Osteocyte (in vitro differentiated cells): Measurements from ENCODE around the gene TP53BP2. TPM values are rescaled to one million over a fixed set of nuclear protein-coding genes. Genes with fewer than 3 reads are reported as not detected.
"Not testable (repeated sequence)": the region's sequence is repeated elsewhere in the genome, so short reads cannot be mapped to it uniquely, and the experiment has no call there.

Source experiments
- DNase-seq: peaks from one replicate; pipeline ENCODE4 v3.0.0; 2021; ENCODE audit warnings: mixed read lengths; ENCODE audit not compliant: unreplicated experiment; ENCODE audit errors: extremely low spot score
- H3K27ac Mint-ChIP-seq: one replicate; pipeline ENCODE4 v1.8.0; 2021; ENCODE audit warnings: mild to moderate bottlenecking, mixed read lengths; ENCODE audit not compliant: unreplicated experiment
- H3K27me3 Mint-ChIP-seq: one replicate; pipeline ENCODE4 v1.8.0; 2021; ENCODE audit warnings: mixed read lengths; ENCODE audit not compliant: unreplicated experiment
- H3K36me3 Mint-ChIP-seq: one replicate; pipeline ENCODE4 v1.8.0; 2021; ENCODE audit warnings: mixed read lengths; ENCODE audit not compliant: unreplicated experiment
- H3K4me1 Mint-ChIP-seq: one replicate; pipeline ENCODE4 v1.8.0; 2021; ENCODE audit warnings: mixed read lengths; ENCODE audit not compliant: unreplicated experiment
- H3K4me3 Mint-ChIP-seq: one replicate; pipeline ENCODE4 v1.8.0; 2021; ENCODE audit warnings: mild to moderate bottlenecking, moderate library complexity, mixed read lengths; ENCODE audit not compliant: unreplicated experiment
- H3K9me3 Mint-ChIP-seq: one replicate; pipeline ENCODE4 v1.8.0; 2021; ENCODE audit warnings: mixed read lengths; ENCODE audit not compliant: unreplicated experiment
- long read RNA-seq: library from polyadenylated mRNA; unstranded; transcript quantifications from one replicate; pipeline ENCODE4 v2.0.0, GENCODE V29; 2021
- total RNA-seq: library from RNA; stranded (reverse); gene quantifications from 2 replicates; pipeline ENCODE4 v1.2.1, GENCODE V29; 2021
- TF ChIP-seq, protein P1 (sequence below): fragments of 200-600 bp; sonication (generic); IDR thresholded peaks from 2 replicates; pipeline ENCODE4 v1.5.0; 2021; ENCODE audit warnings: antibody characterized with exemption, mild to moderate bottlenecking, moderate library complexity

TP53BP2 gene, protein sequence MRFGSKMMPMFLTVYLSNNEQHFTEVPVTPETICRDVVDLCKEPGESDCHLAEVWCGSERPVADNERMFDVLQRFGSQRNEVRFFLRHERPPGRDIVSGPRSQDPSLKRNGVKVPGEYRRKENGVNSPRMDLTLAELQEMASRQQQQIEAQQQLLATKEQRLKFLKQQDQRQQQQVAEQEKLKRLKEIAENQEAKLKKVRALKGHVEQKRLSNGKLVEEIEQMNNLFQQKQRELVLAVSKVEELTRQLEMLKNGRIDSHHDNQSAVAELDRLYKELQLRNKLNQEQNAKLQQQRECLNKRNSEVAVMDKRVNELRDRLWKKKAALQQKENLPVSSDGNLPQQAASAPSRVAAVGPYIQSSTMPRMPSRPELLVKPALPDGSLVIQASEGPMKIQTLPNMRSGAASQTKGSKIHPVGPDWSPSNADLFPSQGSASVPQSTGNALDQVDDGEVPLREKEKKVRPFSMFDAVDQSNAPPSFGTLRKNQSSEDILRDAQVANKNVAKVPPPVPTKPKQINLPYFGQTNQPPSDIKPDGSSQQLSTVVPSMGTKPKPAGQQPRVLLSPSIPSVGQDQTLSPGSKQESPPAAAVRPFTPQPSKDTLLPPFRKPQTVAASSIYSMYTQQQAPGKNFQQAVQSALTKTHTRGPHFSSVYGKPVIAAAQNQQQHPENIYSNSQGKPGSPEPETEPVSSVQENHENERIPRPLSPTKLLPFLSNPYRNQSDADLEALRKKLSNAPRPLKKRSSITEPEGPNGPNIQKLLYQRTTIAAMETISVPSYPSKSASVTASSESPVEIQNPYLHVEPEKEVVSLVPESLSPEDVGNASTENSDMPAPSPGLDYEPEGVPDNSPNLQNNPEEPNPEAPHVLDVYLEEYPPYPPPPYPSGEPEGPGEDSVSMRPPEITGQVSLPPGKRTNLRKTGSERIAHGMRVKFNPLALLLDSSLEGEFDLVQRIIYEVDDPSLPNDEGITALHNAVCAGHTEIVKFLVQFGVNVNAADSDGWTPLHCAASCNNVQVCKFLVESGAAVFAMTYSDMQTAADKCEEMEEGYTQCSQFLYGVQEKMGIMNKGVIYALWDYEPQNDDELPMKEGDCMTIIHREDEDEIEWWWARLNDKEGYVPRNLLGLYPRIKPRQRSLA
- 58.7 and 63.6 TPM in 2 replicates for total RNA-seq
- long read RNA-seq, full-length matches to known transcripts, result 2 of 41 reads
- long read RNA-seq, partial matches to known transcripts, result 36 of 41 reads
- long read RNA-seq, other reads (novel, unspliced or antisense), result 3 of 41 reads

DNA sequence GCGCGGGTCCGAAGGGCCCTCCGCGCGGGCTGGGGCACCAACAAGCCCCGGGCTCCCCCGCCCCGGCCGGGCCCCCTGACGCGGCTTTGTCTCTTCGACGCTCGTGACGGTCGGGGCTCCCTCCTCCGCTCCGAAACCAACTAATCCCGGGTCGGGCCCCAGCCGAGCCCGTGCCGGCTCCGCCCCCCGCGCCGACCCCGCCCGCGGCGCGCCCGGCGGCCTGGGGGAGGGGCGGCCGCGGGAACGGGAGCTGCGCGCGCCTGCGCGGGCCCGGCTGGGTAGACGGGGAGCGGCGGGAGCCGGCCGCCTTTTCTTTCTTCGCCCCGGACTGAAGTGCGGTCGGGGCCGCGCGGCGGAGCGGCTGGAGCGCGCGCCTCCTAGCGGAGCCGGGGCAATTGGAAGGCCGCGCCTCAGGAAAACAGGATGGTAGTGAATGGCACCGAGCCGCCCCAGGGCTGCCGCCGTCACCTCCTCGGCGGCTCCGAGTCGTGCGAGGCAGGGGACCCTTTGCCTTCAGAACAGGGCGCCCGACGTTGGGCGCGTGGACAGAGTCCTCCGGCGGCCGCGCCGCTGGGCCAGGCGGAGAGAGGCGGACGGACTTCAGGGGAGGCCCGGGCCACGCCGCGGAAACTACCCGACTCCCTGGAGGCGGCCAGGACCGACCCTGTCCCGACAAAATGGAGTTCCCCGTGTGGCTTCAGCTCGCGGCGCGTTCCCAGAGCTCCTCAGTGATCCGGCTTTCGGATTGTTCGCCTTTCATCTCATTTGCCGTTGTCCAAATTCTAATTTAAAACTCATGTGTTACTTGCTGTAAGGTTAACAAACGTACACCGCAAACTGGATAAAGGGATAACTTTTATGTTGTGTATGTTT is at the start of gene TP53BP2:
TP53BP2 (minus strand) TSS at position 138 of the 873 bp plus-strand sequence. CDS start 267 bp downstream, outside the sequence.
- Mint-ChIP-seq H3K4me3 (peak within 1 kb of the TSS; percentile 88), H3K36me3 (no peaks in the 10 kb centered on the region), H3K27ac (peak within 1 kb of the TSS; percentile 99), H3K9me3 (no peaks in the 10 kb centered on the region), H3K4me1 (peaks cover 33% of the 10 kb centered on the region), H3K27me3 (no peaks in the 10 kb centered on the region)
- TF ChIP-seq, protein P1, sequence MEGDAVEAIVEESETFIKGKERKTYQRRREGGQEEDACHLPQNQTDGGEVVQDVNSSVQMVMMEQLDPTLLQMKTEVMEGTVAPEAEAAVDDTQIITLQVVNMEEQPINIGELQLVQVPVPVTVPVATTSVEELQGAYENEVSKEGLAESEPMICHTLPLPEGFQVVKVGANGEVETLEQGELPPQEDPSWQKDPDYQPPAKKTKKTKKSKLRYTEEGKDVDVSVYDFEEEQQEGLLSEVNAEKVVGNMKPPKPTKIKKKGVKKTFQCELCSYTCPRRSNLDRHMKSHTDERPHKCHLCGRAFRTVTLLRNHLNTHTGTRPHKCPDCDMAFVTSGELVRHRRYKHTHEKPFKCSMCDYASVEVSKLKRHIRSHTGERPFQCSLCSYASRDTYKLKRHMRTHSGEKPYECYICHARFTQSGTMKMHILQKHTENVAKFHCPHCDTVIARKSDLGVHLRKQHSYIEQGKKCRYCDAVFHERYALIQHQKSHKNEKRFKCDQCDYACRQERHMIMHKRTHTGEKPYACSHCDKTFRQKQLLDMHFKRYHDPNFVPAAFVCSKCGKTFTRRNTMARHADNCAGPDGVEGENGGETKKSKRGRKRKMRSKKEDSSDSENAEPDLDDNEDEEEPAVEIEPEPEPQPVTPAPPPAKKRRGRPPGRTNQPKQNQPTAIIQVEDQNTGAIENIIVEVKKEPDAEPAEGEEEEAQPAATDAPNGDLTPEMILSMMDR, result peak; percentile 83
- DNase-seq, result peak; percentile 97

DNA sequence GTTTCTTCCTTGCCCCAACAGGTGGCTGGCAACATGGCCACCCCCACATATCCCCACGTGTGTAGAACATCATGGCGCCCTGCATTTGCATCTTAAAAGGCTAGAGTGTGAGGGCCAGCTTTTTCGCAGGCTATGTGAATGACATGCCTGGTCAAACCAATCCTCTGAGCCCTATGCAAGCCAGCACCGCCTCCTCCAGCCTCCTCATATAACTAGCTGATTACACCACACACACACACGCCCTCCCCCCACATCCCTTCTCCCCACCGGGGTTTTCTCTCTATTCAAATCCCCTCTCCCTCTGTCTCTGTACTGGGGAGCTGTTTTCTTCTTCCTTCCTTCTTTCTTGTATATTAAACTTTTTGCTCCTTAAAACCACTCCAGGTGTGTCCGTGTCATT is 44.7 kb upstream of the TP53BP2 start:
- peaks cover 15% of the 10 kb centered on the region for H3K4me1 Mint-ChIP-seq
- H3K36me3 Mint-ChIP-seq, H3K27me3 Mint-ChIP-seq, H3K4me3 Mint-ChIP-seq, H3K9me3 Mint-ChIP-seq, DNase-seq, H3K27ac Mint-ChIP-seq: not testable (repeated sequence)

DNA sequence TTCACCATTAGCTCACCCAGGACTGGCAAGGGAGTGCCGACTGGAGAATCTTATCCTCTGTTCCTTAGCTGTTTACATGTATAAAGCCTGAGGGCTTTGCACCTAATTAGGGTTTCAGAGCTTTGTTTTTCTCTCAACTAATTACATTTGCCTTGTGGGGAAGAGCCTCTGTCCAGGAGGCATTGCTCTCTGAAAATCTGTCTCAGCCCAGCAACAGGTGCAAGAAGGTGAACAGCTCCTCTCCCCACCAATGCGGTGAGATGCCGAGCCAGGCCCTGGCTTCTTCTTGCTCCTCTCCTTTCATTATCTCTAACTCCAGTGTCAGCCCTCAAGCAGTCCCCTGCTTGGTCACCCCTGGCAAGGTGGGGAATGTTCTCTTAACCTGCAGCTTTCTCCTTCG is 43.6 kb upstream of the TP53BP2 start:
- peaks cover 15% of the 10 kb centered on the region for H3K4me1 Mint-ChIP-seq
- H3K36me3 Mint-ChIP-seq, H3K9me3 Mint-ChIP-seq, DNase-seq, H3K4me3 Mint-ChIP-seq, H3K27ac Mint-ChIP-seq, H3K27me3 Mint-ChIP-seq: not testable (repeated sequence)

DNA sequence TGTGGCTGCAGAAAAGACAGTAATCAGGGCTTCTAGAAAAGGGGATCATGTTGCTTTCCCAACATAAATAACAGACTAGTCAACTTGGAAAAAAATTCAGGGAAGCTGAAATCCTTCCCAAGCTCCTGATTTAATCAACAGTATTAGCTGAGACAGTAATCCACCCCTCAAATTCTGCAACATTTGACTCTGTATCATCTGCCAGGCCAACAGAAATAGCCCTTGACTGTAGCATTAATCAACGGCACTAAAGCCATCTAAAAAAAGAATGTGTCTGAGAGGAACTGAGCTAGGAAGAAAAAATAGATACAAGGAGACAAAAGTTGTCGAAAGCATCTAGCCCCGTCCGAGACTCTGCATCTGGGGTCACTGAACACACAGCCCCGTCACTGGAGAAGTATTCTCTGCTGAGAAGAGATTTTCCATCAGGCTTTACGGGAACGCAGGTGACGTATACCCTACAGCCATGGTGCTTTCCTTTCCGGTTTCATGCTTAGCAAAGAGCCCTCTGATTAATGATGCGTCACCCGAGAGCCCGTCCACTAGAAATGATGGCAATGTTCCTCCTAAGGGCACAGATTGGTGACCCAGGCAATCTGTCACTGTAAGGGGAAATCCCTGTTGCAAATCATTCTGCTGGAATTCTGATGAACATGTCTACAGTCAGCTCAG is 42.1 kb upstream of the TP53BP2 start:
- H3K27ac Mint-ChIP-seq, result peak overlapping the region; percentile 84
- TF ChIP-seq, protein P1, result no peak
- H3K9me3 Mint-ChIP-seq, result no peaks in the 10 kb centered on the region
- DNase-seq, result no peak
- H3K27me3 Mint-ChIP-seq, result no peaks in the 10 kb centered on the region
- peaks cover 15% of the 10 kb centered on the region for H3K4me1 Mint-ChIP-seq
- peak overlapping the region; percentile 54 for H3K4me3 Mint-ChIP-seq
- H3K36me3 Mint-ChIP-seq, result no peaks in the 10 kb centered on the region

DNA sequence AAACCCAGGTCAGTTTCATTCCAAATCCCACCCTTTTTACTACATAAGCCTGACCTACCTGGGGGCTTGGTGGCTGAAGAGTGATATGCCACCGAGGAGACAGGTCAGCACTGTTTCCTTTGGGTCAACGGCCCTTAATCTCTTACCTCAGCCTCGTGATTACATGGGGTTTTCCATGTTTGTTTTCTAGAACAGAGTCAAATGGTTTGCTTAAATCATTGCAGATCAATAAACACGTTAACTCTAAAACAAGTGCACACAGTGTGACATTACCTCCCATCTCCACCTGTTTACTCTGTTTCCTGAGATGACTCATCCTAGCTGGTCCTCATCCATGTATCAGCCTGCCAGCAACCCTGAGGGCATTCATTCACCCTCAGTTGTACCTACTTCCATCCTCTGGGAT is 40.8 kb upstream of the TP53BP2 start:
- H3K9me3 Mint-ChIP-seq, result no peaks in the 10 kb centered on the region
- DNase-seq, result no peak
- H3K4me1 Mint-ChIP-seq, result peaks cover 15% of the 10 kb centered on the region
- H3K27me3 Mint-ChIP-seq, result peaks cover 2% of the 10 kb centered on the region
- no peak overlapping the region for H3K27ac Mint-ChIP-seq
- no peaks in the 10 kb centered on the region for H3K36me3 Mint-ChIP-seq
- no peak overlapping the region for H3K4me3 Mint-ChIP-seq
- TF ChIP-seq, protein P1, result no peak
